GM21360 (cell line): ENCODE measurements around the gene HOXA13.

Experiments used
- ATAC-seq: cut with Tn5 transposase; IDR thresholded peaks from one replicate; pipeline ENCODE4 v1.9.1; 2021; ENCODE audit warnings: mild to moderate bottlenecking, moderate library complexity; ENCODE audit not compliant: unreplicated experiment

Gene HOXA13

DNA sequence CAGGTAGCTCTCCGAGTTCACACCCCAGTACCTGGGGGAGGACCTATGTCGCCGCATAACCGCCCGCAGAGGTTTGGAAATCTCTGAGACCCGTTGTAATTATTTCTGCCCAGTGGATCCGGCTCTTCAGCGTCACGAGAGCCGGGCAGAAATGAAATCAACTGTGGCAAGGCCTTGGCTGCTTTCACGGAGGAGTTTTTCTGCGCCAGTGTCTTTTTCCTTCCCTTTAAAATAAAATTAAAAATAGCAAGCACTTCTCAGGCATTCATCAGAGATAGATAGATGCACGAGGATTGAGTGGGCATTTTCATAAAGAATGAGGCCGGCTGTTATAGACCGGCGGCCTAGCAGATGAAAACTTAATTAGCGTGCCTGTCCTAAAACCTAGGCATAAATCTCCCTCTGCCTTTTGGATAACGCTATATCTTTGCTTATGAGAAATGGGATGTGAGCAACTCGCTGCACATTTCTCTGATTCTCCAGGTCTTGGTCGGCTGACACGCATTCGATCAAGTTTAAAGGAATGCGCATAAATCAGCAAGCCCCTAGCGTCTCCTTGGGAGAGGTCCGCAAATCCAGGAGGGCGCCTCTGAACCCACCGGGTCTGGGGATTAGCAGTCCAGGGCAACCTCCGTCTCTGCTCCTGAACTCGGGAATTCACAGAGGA is 6.4 kb downstream of the HOXA13 start:
- no peak for ATAC-seq

DNA sequence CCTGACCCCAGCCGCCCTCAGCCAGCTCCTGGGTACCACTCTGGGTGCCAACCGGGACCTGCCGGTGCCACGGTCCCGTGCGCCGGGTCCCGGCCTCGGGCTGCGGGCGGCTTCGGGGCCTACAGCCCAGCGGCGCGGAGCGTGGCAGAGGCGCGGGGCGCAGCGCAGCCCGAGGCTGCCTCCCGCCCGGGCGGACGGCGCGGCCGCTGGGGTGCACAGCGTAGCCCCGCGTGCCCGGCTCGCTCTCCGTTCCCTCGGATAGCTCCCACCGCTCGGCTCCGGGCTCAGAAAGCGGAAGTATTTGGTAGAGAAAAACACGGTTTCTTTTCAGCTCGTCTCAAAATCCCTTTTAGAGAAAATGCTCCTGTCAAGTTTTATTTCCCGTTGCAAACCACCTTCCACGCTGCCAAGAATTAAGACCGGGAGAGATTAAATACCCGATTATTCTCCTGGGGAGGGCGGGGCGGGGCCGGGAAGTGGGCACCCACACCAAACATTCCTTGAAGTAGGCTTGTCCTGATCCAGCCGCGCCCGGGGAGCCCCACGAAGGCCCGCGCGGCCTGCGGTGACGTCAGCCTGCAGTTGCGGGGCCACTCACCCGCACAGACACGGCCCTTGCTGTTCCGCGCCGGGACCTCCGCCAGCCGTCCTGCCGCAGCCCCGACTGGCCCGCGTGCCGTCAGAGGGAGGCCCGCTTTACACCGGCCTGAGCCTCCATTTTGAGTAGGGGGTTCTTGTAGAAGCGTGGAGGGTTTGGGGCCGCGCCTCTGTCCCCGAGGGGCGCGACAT is 7.2 kb downstream of the HOXA13 start:
- ATAC-seq, result no peak

- ATAC-seq, result no peak
Measured at GRCh38 chr7:27191833-27192545, 7.9 kb downstream of the HOXA13 start.

DNA sequence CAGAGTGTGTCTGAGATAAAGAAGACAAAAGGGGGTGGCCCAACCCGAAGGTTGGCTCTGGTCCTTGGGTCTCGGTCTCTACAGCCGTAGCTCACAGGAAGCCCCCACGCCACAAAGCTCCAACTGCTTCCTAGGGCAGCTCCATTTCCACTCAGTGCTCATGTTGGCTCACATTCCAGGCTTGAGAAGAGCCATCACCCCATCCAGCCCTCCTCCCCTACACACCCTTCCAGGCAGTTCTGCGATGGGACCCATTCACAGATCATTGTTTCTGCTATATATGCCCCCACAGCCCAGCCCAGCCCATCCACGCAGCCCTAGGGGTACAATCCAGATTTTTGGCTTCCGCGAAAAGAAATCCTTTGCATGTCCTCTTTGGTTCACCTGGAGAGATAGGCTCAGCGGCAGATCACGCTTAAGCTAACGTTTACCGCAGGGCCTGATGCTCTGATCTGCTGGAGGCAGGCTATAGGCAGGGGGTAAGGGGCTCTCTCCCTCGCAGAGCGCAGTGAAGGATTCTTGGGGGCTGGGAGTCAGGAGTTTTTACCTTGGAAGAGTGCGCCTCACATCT is 8.6 kb downstream of the HOXA13 start:
- no peak for ATAC-seq

DNA sequence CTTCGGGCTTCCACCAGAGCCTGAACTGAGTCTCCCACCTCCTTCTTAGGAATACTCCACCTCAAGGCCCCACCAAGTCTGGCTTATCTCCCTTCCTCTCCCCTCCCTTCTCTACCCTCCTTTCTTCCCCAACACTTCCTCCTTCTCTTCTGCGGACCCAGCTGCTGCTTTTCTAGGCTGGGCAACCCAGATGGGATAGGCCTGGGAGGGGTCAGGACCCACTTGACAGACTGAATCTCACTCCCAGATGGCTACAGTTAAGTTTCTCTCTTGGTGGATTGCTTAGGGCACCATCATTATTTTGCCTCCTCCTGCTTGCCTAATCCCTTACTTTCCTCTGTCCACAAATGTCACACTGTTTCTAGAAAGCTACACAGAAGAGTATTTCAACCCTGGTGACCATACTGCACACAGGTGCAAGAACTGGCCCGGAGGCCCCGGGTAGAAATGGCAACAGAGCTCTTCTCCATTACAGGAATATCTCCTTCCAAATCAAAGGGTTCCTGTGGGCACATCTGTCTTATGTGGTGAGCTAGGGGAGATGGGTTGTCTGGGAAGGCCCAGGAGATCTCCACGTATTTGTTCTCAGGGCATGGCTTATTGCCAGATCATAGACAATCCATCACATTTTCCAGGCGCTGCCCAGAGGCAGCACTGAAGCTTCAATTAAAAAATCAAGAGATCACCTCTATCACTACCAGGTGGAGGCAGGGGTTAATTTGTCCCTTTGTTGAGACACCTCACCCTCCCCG is 9.7 kb downstream of the HOXA13 start:
- ATAC-seq, result no peak

DNA sequence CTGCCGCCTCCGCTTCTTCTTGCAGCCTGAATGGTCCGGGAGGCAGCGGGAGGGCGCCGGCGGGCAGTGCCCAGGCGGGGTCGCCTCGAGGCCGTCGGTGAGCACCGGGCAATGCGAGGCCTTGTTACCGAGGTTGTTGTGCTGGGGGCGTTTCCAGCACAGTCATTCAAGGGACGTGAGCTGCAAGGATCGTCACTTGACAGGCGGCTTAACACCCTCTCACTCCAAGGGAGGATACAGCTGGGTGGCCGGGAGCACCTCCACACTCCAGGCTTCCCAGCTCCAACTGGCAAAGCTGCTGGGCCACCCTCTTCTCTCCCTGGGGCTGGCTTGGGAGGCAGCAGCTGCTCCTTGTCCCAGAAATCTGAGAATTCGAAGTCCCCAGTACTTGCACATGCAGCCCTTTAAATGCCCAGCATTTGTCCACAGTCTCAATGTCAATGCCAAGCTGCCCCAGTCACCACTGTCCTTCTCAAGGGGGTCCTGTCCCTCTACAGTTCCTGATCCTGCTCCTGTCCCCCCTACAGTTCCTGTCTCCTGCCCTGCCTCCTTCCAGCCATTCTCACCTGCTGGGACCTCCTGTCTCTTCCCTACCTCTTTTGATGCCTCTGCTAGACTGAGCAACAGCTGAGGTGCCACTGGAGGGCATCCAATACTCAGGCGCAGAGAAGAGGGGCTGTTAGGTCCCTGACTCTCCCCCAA is 10.4 kb downstream of the HOXA13 start:
- ATAC-seq, result no peak

DNA sequence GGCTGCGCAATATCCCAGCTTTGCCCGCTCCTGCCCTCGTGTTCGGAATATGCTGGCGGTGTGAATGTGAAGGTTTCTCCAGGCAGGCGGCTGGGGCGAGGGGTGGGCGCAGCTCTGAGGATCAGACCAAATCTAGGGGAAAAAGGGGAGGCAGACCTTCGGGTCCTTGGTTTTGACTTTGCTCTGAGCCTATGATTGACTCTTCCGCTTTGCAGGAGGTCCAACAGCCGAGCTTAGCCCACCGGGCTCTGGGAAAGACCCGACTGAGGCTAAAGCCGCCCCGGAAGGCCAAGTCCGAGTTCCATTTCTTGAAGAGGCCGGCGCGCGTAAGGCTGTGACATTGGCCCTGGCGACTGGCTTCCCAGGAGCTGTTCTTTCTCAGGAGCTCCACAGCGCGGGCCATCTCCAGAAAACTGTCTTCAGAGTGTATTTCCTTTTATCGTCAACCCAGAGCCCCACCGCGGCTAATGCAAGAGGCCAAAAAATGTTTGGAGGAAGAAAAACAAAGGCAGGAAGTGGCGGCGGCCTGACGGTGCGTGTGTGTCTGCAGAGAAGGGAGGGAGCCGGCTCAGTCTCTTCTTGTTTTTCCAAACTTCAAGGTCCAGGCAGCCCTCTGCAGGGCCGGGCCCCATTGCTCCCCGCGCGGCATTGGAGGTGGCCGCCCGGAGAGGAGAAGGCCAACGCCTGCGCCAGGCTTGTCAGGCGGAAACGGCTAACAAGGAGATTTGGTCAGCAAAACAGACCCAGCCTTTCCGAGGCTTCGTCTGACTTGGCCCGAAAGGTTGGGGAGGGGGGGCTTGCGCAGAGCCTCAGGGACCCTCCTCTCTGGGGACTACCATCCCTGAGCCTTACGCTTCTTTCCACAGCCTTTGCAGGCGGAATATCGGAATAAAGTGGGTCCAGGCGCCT is 11.3 kb downstream of the HOXA13 start:
- ATAC-seq, result no peak

DNA sequence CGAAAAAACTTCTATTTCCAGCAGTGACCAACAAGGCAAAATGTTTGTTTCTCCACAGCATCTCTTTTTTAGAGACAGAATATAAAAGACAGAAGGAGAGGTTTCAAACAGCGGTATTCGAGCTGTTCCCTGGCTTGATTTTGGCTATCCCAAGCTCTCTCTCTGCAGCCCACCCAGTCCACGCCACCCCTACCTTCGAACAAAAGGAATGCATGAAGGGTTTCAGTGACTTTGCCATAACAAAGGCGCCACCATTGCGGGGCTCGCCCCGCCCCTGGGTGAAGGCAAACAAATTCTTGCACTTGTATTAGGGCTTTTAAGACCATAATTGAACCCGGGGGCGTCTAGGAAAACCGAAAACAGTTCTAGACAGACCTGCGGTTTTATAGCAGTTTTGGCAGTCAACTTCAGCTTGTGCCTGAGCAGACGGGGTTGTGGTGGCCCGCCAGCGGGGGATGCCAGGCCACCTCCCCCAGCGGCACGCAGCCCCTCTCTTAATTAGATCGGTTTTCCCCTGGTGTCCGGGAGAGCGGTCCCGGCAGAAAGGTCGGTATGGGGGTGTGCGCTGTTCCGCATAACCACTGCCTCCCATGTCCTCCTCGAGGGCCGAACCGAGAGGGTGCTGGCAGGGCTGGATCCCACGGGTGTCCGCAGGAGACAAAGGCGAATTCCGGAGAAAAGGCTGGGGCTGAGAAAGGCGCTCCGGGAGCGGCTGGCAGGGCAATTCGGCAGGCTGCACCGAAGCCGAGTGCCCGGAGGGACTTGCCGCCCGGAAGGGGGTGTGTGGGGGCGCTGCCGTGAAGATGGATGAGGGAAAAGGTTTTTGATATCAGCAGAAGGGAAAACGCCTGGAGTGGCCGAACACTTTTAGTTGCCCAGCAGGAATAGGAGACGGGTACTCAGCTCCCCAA is 12.2 kb downstream of the HOXA13 start:
- no peak for ATAC-seq

DNA sequence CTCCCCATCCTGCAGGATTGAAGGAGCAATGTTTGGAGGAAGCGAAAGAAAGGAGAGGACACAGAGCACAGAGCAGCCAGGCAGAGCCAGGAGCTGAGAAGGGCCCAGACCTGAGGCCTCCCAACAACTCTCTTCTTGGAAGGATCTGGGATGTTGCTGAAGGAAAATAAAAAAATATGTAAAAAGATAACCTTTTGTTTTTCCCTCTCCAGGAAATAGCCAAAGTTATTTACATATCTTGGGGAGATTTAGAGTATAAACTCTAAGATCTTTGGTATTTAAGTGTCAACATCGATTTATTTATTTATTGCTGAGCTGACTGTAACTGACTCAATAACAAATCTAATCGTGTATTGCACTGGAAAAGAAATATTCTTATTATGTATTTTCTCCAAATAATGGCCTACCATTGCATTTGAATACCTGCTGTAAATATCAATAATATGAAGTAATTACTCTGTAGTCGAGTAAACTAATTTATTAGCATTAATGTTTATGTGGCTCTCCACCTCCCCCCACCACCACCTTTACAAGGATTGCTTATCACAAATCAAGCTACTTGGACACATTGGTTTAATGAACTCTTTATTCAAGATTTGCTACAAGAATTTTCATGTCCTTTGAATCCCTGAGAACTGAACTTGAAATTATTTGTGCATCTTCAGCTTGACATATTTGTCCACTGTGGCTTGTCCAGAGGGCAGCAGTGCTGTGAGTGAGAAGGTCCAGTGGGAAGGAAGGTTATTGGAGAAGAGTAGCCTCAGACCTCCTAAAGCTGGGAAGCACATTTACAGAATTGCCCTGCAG is 13.0 kb downstream of the HOXA13 start:
- ATAC-seq, result no peak

DNA sequence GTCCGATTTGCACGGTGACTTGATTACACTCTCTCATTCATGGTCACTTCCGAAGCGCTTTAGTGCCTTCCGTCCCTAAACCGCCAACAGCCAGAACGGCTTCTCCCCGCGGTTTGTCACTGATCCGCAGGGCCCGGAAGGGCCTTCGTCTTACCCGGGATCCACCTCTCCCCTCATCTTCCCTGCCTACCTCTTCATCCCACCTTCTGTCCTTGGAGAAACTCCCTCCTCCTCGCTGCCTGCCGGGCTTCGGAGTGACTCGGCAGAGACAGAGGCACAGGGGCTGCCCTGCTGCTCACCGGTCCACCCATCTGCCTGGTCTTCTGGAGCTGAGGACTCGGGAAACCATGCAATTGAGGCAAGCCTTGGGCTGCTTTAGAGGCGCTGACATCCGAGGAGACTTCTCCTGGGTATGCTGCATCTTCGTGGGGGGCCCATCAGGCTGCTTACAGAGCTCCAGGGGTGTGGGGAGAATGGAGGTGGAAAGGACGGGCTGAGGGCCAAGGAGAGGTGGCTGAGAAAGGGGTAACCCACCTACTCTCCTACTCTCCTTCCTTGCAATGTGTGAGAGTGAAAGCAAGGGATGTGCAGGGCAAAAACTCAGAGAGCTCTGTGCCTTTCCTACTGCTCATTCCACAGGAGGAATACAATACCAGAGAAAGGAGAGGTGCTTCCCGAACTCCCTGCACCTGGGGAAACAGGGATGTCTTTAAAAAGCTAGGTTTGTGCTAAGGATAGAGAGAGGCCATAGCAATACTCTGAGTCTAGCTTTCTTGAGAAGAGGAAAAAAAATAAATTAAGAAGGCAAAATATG is 13.8 kb downstream of the HOXA13 start:
- ATAC-seq, result no peak

DNA sequence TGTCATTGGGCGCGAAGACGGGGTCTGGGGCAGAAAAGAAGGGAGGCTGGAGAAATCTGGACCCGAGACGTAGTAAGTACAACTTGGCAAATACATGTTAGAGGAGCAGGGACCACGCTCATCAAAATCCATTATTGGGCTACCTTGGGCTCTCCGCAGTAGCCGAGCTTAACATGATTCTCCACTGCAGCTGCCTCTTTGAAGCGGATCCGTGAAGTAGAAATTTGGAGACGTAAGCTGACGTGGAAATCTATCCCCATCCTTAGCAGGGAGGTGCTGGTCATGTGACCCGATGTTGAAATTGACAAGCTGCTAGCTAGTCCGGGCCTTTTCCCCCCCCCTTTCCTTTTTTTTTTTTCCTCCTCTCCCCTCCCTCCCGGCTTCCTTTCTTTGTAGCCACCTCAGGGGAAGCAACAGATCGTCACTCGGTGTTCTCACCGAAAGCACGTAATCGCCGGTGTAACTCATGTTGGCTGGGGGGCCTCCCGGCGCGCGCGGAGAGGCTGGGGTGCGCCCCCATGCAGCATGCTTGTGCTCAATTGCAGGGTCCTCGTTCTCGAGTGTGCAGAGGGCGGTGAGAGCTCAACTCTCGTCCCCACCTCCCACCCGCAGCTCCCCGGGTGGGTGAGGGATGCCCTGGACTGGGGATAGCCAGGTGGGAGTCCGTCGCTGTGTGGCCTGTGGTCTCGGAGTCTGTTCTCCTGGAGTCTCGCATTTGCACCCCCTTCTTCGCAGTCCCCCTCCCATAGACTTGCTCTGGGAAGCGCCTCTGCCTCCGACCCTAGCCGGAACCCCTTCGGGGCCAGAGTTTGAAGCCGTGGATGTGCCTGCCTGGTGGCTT is 14.7 kb downstream of the HOXA13 start, which contains the start of gene HOXA11:
HOXA11 (minus strand) TSS at position 220 of the 841 bp plus-strand sequence; CDS start at position 132, 88 bp downstream.
- no peak for ATAC-seq

DNA sequence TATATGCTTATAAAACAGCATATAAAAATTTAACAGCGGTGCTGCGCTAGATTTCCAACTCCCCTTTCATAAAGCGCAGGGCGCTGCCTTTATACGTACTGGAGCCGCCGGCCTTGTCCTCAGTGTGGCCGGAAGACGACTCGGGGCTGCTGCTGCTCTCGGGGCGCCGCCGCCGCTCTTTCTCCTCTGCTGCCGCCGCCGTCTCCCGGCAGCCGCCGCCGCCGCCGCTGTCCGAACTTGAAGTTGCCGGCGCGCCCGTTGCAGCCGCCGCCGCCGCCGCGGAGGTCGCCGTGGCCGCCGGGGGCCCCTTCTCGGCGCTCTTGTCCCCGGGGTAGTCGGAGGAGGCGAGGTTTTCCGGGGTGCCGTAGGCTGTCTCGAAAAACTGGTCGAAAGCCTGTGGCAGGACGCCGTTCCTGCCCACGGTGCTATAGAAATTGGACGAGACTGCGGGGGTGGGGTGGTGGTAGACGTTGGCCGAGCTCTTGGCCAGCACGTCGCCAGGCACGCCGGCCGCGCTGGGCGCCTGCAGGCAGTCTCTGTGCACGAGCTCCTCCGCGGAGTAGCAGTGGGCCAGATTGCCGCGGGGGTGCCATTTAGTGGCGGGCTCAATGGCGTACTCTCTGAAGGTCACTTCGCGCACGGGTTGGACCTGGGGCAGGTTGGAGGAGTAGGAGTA is 15.4 kb downstream of the HOXA13 start:
- ATAC-seq, result no peak

DNA sequence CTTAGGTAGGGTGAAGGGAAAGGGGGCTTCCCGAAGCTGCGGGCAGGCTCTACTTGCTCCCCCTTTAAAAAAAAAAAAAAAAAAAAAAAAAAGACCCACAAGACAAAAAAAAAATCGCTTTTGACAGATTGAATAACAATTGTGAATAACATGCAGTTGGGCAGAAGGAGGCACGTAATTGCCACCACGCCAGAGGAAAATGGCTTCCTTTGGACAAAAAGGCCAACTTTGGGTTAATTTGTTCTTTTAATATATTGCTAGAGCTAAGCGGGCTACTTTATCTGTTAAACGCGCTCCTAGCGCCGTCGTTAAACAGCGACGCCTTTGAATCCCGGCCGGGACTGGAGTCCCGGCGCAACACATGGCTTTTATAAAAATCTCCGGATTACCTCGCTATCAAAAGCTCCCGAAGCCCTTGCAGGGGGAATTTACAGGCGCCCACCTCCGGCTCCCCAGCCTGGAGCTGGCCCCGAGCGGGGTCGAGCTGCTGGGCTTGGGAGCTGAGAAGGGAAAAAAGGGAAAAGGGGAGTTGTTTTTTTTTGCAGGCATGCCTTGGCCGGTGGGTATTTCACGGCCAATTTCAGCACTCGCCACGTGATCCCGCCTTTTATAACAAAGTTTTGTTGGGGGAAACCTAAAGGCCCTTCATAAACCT is 16.1 kb downstream of the HOXA13 start:
- no peak for ATAC-seq
